ENCODE data around the gene EXOC2.

GRCh38 chr6:513058-513457 lies 179.9 kb downstream of the EXOC2 start:
- TF ChIP-seq STAT6 (CRISPR knock-in tag; conservative IDR thresholded peaks at IDR 0.05; ENCODE audit: low read depth): no peak
- no peak for TF ChIP-seq CTCF (IDR thresholded peaks at IDR 0.05)
- TF ChIP-seq MAX (CRISPR knock-in tag; IDR thresholded peaks at IDR 0.05): no peak
- no peak for TF ChIP-seq ARID4B (CRISPR knock-in tag; IDR thresholded peaks at IDR 0.05; ENCODE audit: borderline replicate concordance)

All from WTC11 (cell line).